Kidney epithelial cell (primary cell): ENCODE measurements around the gene PCDHA2. TPM values are rescaled to one million over a fixed set of nuclear protein-coding genes. Genes with fewer than 3 reads are reported as not detected.
"Not testable (repeated sequence)": the region's sequence is repeated elsewhere in the genome, so short reads cannot be mapped to it uniquely, and the experiment has no call there.

Experiments used
- DNase-seq: peaks from one replicate; pipeline ENCODE4 v3.0.0-alpha.2; 2010; ENCODE audit warnings: low read depth
- H3K27me3 ChIP-seq: 2 replicates; pipeline ENCODE4 v1.6.0; 2011; ENCODE audit warnings: low read length; ENCODE audit not compliant: control insufficient read depth, insufficient read depth
- H3K36me3 ChIP-seq: 2 replicates; pipeline ENCODE4 v1.5.1; 2011; ENCODE audit warnings: low read length; ENCODE audit not compliant: control insufficient read depth, insufficient read depth
- H3K4me3 ChIP-seq: 2 replicates; pipeline ENCODE4 v1.5.1; 2011; ENCODE audit warnings: low read depth, mild to moderate bottlenecking, control low read depth, low read length
- total RNA-seq: library from RNA; depleted of rRNA; stranded (reverse); fragments of >200 nt; gene quantifications from 2 replicates; pipeline ENCODE4 v1.2.3, GENCODE V29; 2015
- TF ChIP-seq, protein P1 (sequence below): IDR thresholded peaks from 2 replicates; pipeline ENCODE4 v1.5.1; 2011; ENCODE audit warnings: mild to moderate bottlenecking, moderate library complexity, low read length, control low read depth, inconsistent platforms; ENCODE audit not compliant: insufficient read depth, poor library complexity, severe bottlenecking

PCDHA2 gene
- total RNA-seq, 1 donor from 2014 or later: not detected

DNA sequence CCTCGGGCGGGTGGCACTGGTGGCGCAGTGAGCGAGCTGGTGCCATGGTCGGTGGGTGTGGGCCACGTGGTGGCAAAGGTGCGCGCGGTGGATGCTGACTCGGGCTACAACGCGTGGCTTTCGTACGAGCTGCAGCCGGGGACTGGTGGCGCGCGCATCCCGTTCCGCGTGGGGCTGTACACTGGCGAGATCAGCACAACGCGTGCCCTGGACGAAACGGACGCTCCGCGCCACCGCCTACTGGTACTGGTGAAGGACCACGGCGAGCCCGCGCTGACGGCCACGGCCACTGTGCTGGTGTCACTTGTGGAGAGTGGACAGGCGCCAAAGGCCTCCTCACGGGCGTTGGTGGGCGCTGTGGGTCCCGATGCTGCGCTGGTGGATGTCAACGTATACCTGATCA is 14.2 kb downstream of the PCDHA2 start:
- no peaks in the 10 kb centered on the region for H3K27me3 ChIP-seq
- no peak overlapping the region for H3K4me3 ChIP-seq
- no peak for DNase-seq
- TF ChIP-seq, protein P1, sequence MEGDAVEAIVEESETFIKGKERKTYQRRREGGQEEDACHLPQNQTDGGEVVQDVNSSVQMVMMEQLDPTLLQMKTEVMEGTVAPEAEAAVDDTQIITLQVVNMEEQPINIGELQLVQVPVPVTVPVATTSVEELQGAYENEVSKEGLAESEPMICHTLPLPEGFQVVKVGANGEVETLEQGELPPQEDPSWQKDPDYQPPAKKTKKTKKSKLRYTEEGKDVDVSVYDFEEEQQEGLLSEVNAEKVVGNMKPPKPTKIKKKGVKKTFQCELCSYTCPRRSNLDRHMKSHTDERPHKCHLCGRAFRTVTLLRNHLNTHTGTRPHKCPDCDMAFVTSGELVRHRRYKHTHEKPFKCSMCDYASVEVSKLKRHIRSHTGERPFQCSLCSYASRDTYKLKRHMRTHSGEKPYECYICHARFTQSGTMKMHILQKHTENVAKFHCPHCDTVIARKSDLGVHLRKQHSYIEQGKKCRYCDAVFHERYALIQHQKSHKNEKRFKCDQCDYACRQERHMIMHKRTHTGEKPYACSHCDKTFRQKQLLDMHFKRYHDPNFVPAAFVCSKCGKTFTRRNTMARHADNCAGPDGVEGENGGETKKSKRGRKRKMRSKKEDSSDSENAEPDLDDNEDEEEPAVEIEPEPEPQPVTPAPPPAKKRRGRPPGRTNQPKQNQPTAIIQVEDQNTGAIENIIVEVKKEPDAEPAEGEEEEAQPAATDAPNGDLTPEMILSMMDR: no peak
- H3K36me3 ChIP-seq: no peaks in the 10 kb centered on the region

GRCh38 chr5:140821375-140822280 is 27.0 kb downstream of the PCDHA2 start, which contains the start of gene PCDHA5:
PCDHA5 (plus strand) TSS chr5:140821613.
- Histone ChIP-seq H3K4me3 (no peak within 1 kb of the TSS), H3K27me3 (no peaks in the 10 kb centered on the region), H3K36me3 (no peaks in the 10 kb centered on the region)
- TF ChIP-seq, protein P1: peak; percentile 36
- DNase-seq: no peak

- H3K4me3 ChIP-seq: no peak overlapping the region
- no peaks in the 10 kb centered on the region for H3K27me3 ChIP-seq
- TF ChIP-seq, protein P1: no peak
- no peak for DNase-seq
- no peaks in the 10 kb centered on the region for H3K36me3 ChIP-seq
Measured at GRCh38 chr5:140822281-140822629, 27.6 kb downstream of the PCDHA2 start.

GRCh38 chr5:140822969-140823368 is 28.3 kb downstream of the PCDHA2 start:
- not testable (repeated sequence) for H3K36me3 ChIP-seq, DNase-seq, H3K4me3 ChIP-seq, H3K27me3 ChIP-seq

DNA sequence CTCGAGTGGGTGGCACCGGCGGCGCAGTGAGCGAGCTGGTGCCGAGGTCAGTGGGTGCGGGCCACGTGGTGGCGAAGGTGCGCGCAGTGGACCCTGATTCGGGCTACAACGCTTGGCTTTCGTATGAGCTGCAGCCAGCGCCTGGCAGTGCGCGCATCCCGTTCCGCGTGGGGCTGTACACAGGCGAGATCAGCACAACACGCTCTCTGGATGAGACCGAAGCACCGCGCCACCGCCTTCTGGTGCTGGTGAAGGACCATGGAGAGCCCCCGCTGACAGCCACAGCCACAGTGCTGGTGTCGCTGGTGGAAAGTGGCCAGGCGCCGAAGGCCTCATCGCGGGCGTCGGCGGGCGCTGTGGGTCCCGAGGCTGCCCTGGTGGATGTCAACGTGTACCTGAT is 28.8 kb downstream of the PCDHA2 start:
- Histone ChIP-seq H3K27me3 (no peaks in the 10 kb centered on the region), H3K4me3 (no peak overlapping the region), H3K36me3 (no peaks in the 10 kb centered on the region)
- TF ChIP-seq, protein P1: no peak
- no peak for DNase-seq

DNA sequence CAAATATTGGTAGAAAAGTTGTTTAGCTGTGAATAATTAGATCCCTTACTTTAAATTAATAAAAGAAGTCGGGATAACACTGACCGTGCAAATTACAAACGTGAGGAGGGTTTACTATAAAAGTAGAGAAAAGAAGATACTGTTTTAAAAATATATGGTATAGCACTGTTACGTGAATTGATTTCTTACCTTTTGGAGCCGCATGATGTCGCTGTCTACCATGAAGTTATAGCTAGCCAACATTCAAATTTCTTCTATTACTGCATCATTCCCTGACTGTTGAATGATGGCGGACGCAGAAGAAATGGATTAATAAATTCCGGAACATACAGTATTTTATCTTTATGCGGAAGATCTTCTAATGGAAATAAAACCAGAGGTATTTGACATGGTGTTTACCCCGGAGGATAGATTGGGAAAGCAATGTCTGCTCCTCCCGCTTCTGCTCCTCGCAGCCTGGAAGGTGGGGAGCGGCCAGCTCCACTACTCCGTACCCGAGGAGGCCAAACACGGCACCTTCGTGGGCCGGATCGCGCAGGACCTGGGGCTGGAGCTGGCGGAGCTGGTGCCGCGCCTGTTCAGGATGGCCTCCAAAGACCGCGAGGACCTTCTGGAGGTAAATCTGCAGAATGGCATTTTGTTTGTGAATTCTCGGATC is 33.2 kb downstream of the PCDHA2 start, which contains the start of gene PCDHA6:
Gene PCDHA6 (plus strand): TSS at position 257 of the 658 bp plus-strand sequence. CDS start 132 bp downstream, at position 389.
- no peak within 1 kb of the TSS for H3K4me3 ChIP-seq
- H3K36me3 ChIP-seq: no peaks in the 10 kb centered on the region
- DNase-seq: no peak
- TF ChIP-seq, protein P1: no peak
- no peaks in the 10 kb centered on the region for H3K27me3 ChIP-seq
